NCI-H2081 (cell line): ENCODE measurements around the gene SND1.

ENCODE experiments used
- DNase-seq, 2 experiments: peaks; one replicate each; lab custom pipeline; 2025; lab: John Stamatoyannopoulos, UW

SND1 gene

DNA sequence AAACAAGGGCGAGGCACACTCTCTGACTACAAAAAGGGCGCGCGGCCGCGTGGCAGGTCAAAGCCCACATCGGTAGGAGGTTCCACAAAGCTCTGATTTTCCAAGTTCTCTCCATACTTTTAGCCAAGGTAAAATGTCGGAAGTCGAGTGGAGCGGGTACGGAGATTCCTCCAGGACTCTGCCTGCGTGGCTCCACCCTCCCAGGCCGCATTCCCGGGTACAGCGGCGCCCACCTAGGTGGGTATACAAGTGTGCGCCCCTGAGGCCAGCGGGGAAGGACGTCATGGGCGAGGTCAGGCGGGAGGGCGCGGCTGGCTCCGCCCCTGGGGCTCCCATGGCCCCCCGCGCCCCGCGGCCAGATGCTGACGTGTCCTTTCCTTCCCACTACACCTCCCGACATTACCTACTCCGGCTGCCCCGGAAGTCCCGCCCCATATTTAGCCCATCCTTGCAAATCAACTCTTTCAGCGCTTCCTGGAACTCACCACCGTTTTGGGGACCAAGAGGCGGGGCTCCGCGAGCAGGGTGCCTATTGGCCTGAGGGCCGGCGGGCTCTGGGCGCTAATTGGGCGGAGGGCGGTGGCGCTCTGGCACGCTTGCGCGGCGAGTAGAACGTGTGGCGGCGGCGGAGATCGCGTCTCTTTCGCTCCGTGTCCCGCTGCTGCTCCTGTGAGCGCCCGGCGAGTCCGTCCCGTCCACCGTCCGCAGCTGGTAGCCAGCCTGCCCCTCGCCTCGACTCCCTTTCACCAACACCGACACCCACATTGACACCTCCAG lies at the start of gene SND1:
Gene SND1 (plus strand): TSS at position 639 of the 777 bp plus-strand sequence. CDS start 180 bp downstream, outside the sequence.
- peak; percentile 99 to 100 for DNase-seq

DNA sequence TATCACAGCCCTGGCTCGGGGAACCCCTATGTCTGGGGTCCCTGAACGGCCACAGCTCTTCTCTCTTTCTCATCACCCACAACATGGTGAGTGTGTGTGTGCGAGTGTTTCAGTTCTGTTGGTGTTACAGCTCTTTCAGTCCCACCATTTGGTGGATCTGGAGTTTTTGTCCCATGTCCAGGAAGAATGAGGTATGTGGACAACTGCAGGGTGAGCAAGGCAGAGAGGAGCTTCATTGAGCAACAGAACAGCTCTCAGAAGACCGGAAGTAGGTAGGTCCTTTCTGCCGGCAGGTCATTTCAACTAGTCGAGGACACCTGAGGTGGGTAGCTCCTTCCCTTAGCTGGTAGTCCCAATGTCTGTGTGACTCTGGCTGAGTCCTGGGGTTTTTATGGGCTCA lies 43.5 kb upstream of the SND1 start:
- DNase-seq, result no peak

DNA sequence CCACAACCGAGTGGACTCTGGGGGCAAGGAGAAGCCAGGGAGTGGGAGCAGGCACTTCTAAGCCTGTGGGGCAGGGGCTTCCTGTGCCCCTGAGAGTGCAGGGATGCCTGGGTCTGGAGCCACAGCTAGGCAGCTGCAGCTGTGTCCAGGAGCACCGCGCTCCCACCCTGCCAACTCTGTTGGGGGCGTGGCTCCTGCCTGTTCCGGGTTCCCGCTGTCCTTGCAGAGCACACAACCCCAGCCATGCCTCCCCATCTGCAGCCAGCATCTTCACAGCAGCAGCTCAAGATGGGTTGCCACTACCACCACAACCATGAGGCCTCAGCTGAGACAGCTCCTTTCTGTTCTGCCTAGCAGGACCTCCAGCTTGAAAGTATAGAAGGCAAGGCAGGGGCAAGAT lies 42.7 kb upstream of the SND1 start:
- DNase-seq, result no peak

DNA sequence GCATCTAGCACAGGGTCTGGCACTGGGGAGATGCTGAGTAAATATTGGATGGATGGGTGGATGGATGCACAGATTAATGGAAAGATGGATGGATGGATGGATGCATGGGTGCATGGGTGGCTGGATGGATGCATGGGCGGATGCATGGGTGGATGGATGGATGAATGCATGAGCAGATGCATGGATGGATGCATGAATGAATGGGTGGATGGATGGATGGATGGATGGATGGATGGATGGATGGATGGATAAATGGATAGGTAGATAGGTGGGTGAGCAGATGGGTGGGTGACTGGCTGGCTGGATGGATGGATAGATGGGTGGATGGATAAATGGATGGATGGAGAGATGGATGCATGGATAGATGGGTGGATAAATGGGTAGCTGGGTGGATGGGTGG lies 39.7 kb upstream of the SND1 start:
- no peak for DNase-seq

DNA sequence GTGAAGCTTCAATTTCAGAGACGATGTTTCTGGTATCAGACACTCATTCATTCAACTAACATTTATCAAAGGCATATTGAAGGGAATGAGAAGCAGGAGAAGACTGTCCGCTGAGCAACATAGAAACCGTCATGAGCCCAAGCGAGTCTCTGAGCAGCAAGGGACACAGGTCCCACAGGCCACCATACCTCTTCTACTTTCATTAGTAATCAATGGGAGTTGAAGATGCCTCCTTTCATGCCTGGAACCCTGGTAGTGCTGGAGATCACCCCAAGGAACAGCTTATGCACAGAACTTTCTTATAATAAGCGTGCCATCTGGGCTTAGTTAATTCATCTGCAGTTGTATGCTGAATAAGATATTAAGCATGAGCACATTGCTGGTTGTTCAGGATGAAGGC lies 35.3 kb upstream of the SND1 start:
- no peak for DNase-seq

DNA sequence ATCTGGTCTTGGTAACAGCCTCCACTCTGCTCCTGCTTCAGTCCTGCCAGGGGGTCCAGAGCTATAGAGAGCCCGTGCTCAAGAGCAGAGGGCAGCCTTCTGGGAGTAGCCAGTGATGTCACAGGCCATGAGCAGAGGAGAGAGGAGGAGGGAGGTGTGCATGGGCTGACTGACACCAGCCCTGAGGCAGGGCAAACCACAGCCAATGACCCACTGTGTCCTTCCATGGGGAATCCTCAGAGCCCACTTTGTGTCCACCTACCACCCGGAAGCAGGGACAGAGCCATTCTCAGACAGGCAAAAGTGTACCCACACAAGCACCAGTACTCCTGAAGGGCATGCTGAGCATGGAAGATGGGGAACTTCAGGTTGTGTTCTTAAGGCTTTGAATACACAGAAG lies 34.0 kb upstream of the SND1 start, which contains the start of gene PAX4:
Gene PAX4 (minus strand): TSS at position 101 of the 400 bp plus-strand sequence. CDS start 2,214 bp downstream, outside the sequence.
- DNase-seq, result no peak

DNA sequence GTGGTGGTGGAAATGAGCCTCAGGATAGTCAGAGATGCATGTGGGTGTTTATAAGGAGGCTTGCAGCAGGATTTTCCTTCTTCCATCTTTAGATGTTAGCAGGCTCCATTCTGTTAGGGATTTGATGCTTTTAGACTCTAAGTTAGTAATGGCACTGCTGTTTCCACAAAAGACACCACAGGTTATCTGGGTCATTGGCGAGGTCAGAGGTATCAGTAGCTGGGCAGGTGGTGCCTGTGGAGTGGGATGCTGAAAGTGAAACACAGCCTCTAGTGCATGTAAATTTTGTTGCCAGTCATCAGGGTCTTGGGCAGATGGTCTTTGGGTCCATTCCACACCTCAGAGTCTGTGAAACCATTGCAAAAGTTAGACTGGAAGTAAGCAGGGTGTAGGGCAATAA lies 33.2 kb upstream of the SND1 start:
- DNase-seq, result no peak

DNA sequence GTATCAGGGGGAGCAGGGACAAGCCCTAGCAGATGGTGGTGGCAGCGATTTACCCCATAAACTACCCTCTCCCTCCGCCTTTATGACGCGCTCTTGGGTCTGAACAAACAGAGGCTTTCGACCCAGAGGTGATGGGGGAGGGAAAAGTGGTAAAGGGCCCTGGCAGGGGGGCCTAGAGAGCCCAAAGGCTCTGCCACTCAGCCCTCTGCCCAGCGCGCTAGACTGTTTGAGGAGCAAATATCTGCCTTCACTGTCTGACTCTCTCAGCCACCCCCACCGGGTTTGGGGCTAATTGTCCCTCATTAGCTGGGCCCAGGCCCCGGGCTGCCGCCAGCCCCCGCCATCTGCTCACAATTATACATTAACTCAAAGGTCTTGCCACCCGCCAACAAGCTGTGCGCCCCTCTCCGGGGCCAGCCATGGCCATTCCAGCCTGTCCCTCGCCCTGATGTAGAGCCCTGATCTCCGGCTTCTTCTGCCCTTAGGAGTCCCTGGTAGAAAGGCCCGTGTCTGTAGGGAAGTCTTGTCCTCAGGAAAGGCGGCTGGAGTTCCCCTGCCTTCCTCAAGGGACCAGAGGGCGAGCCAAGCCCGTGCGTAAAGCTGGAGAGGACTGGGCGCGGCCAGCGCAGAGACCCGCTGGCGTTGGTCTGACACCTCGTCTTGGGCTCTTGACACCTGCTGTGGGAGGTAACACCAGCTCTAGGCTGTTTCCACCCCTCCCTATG lies 32.2 kb upstream of the SND1 start:
- DNase-seq, result no peak

DNA sequence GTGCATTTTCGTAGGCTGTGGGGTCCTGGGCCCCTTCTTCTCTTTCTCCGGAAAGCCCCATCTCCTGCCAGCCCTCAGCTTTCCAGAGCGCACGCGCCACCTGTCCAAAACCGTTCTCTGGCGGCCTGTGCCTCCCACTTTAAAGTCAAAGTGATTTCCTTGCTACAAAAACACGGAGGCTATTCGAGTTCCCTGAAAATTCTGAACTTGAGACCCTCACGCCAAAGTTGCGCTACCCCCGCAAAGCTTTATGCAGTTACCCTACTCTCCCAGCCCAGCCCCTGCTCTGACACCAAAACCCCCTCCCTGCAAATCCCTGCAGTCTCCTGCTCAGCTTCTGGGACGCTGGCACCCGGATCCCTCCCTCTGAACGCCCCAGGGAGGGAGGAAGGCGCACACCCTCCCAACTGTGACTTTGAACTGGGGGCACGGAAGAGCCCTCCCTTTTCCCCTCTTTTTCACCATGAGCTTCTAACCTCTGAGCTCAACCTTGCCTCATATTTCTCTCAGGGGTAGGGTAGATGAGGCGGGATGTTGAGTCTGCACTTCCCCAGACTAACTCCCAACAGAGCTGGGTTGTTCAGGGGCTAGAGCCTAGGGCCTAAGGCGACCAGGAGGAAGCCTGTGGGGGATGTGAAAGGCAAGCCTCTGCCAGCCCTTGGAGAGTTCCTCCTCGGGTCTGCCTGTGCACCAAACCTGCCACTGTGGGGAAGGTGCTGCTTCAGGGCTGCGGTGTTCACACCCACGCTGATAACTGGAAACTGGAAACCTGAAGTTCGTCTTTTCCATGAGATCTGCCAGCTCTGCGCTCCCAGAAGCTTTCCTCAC lies 31.4 kb upstream of the SND1 start:
- no peak for DNase-seq

DNA sequence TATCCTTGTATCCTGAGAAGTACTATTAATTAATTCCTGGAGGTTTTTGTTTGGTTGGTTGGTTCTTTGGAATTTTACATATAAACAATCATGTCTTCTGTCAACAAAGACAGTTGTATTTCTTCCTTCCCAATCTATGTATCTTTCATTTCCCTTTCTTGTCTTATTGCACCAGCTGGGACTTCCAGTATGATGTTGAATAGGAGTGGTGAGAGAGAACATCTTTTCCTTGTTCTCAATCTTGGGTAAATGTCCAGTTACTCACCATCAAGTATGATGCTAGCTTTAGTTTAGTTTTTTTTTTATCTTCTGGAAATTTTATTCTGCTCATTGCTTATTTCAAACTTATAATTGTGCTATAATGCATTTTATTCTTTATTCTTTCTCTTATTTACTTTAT lies 26.7 kb upstream of the SND1 start:
- no peak for DNase-seq

DNA sequence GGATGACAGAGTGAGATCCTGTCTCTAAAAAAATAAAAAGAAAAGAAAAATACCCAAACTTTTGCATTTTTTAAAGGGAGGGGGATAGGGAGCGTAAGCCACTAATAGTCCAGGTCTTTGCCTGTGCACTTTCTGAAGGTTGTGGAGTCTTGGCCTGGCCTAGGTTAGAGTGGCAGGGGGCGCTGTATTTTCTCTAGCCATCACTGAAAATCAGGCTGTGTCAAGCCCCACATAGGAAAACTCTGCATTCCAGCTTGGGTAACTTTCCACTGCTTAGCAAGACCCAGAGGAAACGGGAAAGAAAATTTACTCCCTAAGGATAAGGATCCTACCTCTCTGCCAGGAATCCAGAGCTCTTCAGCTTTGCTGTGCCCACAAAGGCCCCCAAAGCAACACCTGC lies 23.5 kb upstream of the SND1 start:
- no peak for DNase-seq

DNA sequence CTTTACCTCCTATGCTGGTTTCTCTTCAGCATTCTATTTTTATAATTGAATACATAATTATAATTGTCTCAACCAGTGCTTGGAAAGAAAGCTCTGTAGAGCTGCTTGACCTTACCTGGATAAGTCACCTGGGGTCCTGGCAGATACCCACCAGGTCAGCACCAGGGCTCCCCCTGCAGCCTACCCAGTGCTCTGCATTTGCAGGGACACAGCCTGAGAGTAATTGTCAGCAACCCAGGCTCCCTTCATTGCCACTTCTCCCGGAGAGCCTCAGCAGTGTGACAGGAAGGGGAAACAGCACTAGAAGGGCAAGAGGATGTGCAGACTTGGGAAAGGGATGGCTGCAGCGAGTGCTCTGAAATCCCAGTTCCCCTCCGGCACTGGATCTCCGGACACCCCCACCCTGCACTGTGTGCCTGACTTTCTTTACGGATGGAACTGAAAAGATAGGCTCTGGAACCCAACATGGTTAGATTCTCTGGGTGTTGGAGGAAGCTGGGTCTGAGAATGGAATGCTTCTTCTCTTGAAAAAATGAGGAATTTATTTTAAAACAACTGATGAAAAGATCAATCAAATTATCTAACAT lies 22.6 kb upstream of the SND1 start:
- DNase-seq, result peak; percentile 1 to 45

DNA sequence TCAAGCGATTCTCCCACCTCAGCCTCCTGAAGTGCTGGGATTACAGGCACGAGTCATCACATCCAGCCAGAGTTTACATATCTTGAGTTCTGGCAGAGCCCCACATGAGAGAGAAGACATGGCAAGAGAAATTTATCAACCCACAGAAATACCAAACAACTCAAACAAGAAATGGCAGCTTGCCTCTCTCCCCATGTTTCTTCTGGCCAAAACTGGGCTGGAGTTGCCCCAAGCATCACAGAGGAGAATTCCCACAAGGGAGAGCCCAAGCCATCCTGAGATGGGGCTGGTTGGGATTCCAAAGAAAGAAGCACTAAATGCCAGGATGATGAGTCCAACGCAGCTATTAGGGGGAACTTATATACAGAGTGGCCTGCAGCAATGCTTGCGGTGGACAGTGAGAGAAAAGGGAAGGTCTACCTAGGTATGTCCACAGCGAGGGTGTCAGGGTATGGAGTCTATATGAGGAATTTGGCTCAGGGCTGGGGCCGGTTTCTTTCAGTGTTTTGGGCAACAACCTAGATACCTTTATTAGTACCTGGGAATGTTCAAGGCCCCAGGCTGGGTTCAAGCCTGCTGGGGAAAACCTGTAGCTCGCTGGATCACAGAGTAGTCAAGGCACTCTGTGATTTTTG lies 19.6 kb upstream of the SND1 start:
- no peak for DNase-seq

DNA sequence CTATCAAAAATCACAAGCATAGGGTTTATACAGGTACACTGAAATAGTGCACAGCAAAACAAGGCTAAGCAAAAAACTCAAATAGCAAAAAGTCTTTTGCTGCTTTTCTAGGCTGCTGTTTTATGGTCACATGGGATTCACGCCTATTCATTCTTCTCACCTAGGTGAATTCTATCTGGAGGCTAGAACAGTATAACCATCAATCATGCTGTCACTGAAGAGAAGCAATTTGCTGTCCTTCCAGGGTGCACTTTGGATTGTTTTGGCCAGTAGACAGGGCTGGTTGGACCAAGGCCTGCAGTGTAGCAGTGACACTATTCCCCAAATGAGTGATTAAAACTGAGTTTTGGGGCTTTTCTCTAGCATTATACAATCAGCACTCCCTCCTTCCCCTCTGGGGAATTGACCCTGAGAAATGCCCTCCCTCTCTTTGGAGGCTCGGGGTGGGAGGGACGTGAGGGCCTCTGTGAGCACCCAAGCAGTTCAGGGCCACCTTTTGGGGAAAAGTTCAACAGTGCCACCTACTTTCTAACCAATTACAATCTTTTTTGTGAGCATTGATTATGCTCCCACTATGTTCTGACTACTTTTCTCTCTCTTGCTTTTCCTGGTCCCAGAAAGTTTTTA lies 16.2 kb upstream of the SND1 start:
- DNase-seq, result no peak

DNA sequence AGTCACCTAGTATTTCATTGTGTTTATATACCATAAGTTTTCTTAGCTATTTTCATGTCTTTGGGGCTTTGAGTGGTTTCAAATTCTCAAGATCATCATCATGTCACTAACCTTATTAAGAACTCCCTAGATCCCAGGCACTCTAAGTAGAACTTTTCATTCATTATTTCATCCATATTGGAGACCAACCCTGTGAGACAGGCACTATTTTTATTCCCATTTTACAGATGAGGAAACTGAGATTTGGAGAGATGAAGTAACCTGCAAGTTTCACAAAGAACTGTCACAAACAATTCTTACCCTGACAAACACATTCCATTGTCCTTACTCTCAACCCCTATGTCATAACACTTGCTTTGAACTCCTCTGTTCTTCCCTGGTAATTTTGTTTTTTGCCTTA lies 13.8 kb upstream of the SND1 start:
- no peak for DNase-seq

DNA sequence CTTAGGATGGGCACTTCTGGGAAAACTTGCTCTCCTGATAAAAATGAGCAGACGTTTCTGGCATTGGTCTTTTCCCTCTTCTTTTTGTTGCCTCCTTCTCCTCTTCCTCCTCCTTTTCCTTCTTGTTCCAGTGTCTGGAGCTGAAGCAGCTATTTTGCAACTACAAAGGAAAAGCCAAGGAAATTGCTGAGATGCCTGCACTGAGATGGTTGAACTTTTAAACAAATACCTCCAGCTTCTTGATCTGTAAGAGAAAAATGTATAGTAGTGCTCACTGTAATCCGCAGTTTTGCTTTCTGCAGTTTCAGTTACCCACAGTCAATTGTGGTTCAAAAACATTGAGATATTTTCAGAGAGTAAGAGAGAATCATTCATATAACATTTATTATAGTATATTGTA lies 7.5 kb upstream of the SND1 start:
- DNase-seq, result no peak

DNA sequence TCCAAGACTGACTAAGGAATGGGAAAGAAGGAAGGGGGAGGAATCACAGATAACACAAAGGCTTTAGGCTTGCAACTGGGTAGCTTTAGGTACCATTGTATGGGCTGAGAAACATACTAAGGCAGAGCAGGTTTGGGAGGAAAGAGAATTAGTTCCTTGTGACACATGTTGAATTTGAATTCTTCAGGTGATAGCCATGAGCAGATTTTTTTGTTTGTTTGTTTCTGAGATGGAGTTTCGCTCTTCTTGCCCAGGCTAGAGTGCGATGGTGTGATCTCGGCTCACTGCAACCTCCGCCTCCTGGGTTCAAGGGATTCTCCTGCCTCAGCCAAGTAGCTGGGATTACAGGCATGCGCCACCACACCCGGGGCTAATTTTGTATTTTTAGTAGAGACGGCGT lies 4.4 kb upstream of the SND1 start:
- no peak for DNase-seq

DNA sequence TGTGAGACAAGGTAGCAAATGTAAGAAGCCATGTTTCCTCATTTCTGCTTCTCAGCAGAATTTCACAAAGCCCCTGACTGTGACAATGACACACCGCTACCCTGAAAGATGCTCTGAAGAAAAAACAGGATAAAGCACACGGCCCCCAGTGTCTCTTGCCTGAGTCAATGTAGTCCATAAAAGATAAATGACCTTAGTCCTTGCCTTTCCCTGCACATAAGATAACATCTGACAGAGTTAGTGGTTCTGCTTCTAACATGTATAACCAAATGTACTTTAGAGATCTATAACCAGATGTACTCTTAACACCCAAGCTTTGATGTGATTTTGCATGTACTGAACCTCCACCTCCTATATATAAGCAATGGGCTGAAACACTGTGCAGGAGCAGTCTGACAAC lies 3.0 kb upstream of the SND1 start:
- no peak for DNase-seq

DNA sequence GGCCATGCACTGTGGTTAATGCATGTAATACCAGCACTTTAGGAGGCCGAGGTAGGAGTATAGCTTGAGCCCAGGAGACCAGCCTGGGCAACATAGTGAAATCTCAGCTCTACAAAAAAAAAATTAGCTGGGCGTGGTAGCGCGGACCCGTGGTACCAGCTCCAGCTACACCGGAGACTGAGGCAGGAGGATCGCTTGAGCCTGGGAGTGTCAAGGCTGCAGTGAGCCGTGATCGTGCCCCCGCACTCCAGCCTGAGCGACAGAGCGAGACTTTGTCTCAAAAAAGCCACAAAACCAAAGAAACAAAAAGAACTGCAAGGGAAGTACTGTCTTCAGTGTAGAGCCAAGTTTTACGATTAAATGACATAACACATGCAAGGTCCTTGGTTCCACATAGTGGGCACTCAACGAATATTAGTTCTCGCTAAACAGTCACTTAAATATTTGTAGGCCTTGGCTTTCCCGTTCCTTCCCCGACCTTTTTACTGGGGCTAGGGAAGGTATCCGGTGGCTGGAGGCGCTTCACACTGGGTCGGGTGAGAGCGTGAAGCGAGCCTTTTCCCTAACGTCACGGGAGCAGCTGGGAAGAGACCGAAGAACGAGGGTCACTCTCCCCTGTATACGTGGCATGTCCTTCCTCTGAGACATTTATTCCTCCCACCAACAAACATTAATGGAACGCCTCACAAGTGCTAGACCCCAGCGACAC lies 993 bp upstream of the SND1 start:
- peak; percentile 33 to 50 for DNase-seq
